ENCODE measurements around the gene HAPLN2. TPM values are rescaled to one million over a fixed set of nuclear protein-coding genes. Genes with fewer than 3 reads are reported as not detected.

HAPLN2 gene
- total and polyA plus RNA-seq, 2 of the 8 experiments (the other 6 are each of a cell fraction or from before 2014, with no cell fraction given): 0.19 to 0.51 TPM

DNA sequence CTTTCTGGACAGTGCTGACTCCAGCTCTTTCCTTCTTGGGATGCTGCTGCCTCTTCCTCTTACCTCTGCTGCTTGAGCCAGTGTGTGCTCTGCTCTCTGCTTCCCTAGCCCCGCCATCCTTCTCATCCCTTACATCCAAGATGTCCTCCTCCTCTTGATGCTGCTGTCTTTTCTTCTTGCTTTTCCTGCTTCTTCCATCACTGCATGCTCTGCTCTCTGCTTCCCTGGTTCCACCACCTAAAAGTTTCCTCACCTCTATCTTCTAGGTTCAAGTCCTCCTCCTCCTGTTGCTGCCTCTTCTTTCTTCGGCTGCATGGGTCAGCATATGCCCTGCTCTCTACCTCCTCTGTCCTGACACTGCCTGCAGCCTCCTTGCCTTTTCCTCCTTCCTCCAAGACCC is 24.2 kb upstream of the HAPLN2 start:
- TF ChIP-seq POLR2A (IDR thresholded peaks at IDR 0.05; ENCODE audit: control extremely low read depth in 1 of 2, low read depth in 2 of 2, low read length in 2 of 2) (0 out of 3 replicates have a peak, but pooled peaks of 1 of the 2 experiments have one; percentile 5), SP1 (IDR thresholded peaks at IDR 0.05; ENCODE audit: low read depth, low read length) (no peak)
- H3K4me3 ChIP-seq (ENCODE audit: extremely low read depth in 1 of 4, insufficient read depth in 2 of 4, low read depth in 3 of 4, low read length in 4 of 4): no peak overlapping the region
- H3K27ac ChIP-seq (ENCODE audit: low read depth, low read length): no peak overlapping the region
- peaks cover 4% of the 10 kb centered on the region; the same call in 1 of the 2 replicates for H3K79me1 ChIP-seq (ENCODE audit: low read depth, low read length)
- no peak overlapping the region for H4K8ac ChIP-seq (ENCODE audit: extremely low read depth, insufficient read depth, low read length)
- H2BK12ac ChIP-seq (ENCODE audit: low read depth, low read length): no peak overlapping the region
- H3K4me2 ChIP-seq (ENCODE audit: insufficient read depth in 1 of 2, low read depth in 2 of 2, low read length in 2 of 2): no peak overlapping the region
- H4K20me1 ChIP-seq (replicated peaks in 1 of 2; ENCODE audit: control insufficient read depth in 1 of 2, insufficient read depth in 2 of 2, low read length in 2 of 2): peaks cover 0 to 6% of the 10 kb centered on the region in 2 experiments
- H3K23me2 ChIP-seq (ENCODE audit: low read depth, low read length): peaks cover 10% of the 10 kb centered on the region
- no peaks in the 10 kb centered on the region for H3K27me3 ChIP-seq (replicated peaks in 1 of 4; ENCODE audit: control insufficient read depth in 3 of 4, extremely low read depth in 1 of 4, insufficient read depth in 3 of 4, low read length in 3 of 4)
- CTCF ChIA-PET (ENCODE audit: partially characterized antibody): interaction anchor here (0.6 to 5.3 kb wide), 10 partner anchors 9 to 209 kb away, joined by 3 to 45 read pairs (median 4); partner anchors contain the start of genes BCAN and GPATCH4
- no peak overlapping the region for H2BK20ac ChIP-seq (ENCODE audit: low read length)
- DNase-seq (ENCODE audit: low read depth in 1 of 2, low spot score in 2 of 2) (no peak), FAIRE-seq (no peak)
- no peaks in the 10 kb centered on the region for H3K9me3 ChIP-seq (ENCODE audit: insufficient read depth in 2 of 2, low read depth in 1 of 2, low read length in 1 of 2)
- no peak overlapping the region for H4K91ac ChIP-seq (replicated peaks; ENCODE audit: insufficient read length, low read length)
- H3K4me1 ChIP-seq (replicated peaks in 1 of 4; ENCODE audit: control insufficient read depth in 3 of 4, insufficient read depth in 4 of 4, low read length in 3 of 4): peaks cover 0 to 10% (median 2%) of the 10 kb centered on the region in 4 experiments; a peak in 4 of 7 replicates
- H2BK15ac ChIP-seq (ENCODE audit: low read length): no peak overlapping the region
- H3K18ac ChIP-seq (ENCODE audit: extremely low read depth, low read length): no peak overlapping the region
- no peak overlapping the region for H3K14ac ChIP-seq (ENCODE audit: insufficient read length)
- H2BK5ac ChIP-seq (ENCODE audit: low read depth, low read length): no peak overlapping the region
- H4K5ac ChIP-seq (ENCODE audit: insufficient read length, low read depth, low read length): no peak overlapping the region
- no peak overlapping the region for H3K23ac ChIP-seq (ENCODE audit: insufficient read length)
- H2AK5ac ChIP-seq (ENCODE audit: low read depth, low read length): no peak overlapping the region
- no peak overlapping the region for H2AFZ ChIP-seq (ENCODE audit: low read length)
- WGBS, 2 experiments (ENCODE audit: extremely low coverage in 1 of 2, insufficient coverage in 1 of 2, insufficient read length in 1 of 2, insufficient replicate concordance in 2 of 2, low coverage in 1 of 2, low lambda C conversion rate in 2 of 2, missing lambda C conversion rate in 1 of 2): 95% methylated on average over 2 of the region's 2 CpGs; no CpG with 5 or more reads in 1 of the 2 experiments
- H2BK120ac ChIP-seq (replicated peaks; ENCODE audit: low read depth, low read length): no peak overlapping the region
- no peak overlapping the region for H3K56ac ChIP-seq (replicated peaks; ENCODE audit: insufficient read length, low read depth, low read length)
- peaks cover 19 to 57% (median 43%) of the 10 kb centered on the region in 4 experiments for H3K36me3 ChIP-seq (ENCODE audit: control insufficient read depth in 2 of 4, insufficient read depth in 4 of 4, low read length in 3 of 4)
- H3K9ac ChIP-seq (replicated peaks in 1 of 4; ENCODE audit: extremely low read depth in 1 of 4, low read depth in 3 of 4, low read length in 3 of 4): no peak overlapping the region
- POLR2A ChIA-PET (ENCODE audit: partially characterized antibody): interaction anchor here (0.9 to 5.1 kb wide), 3 partner anchors 7 to 57 kb away, joined by 3 to 66 read pairs (median 4); partner anchors contain the start of gene GPATCH4
- H3K79me2 ChIP-seq (ENCODE audit: control insufficient read depth in 1 of 2, insufficient read depth in 2 of 2, low read length in 2 of 2): peaks cover 0 to 8% of the 10 kb centered on the region in 2 experiments; a peak in 2 of 4 replicates
- H3K4ac ChIP-seq (replicated peaks; ENCODE audit: insufficient read length, low read depth, low read length): no peak overlapping the region

All from H1 (cell line).